ENCODE measurements around the gene LONP2.

The LONP2 gene

DNA sequence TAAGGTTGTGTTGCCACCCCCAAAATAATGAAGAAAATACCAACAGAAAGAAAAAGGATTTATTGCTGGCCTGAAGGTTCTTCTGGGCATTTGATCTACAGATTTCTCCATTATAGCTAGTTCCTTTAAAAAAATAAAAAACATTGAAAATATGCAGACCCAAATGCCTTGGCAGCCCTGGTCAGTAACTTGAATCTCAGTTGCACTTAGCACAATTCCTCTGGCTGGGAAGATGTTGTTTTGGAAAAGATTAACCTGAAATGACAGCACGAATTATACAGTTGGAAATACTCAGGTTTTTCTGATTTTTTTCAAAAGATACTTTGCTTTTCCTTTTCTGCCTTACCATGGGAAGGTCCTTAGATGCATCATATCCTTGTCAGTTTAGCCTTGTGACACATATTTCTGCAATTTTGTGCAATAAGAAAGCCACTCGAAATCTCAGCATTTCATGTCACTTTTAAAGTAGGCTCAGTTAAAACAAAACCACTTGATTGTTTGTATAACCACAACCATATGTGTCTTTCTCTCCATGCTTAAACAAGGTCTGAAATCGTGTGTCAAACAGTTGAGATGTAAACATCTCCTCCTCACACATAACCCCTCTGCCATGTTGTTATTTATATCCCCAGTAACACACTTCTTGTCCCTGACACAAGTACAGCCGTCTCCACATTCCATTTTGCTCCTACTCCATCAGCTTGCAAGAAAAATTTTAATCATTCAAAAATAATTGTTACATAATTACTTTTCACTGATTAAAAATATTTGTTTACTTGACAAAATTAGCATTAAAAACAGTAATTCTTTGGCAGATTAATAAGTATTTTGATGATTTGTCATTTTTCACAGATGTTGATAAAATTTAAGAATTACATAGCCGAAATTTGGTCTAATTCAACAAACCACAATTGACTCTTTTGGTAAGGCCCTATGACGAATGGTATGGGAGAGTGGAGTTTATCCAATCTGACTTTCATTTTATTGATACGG lies 80.0 kb downstream of the LONP2 start:
- H2BK15ac ChIP-seq (ENCODE audit: low read length), result no peak overlapping the region
- no peaks in the 10 kb centered on the region for H3K4me1 ChIP-seq (ENCODE audit: control insufficient read depth in 2 of 2, insufficient read depth in 1 of 2, low read depth in 1 of 2, low read length in 2 of 2)
- H3K79me1 ChIP-seq (ENCODE audit: low read depth, low read length), result no peaks in the 10 kb centered on the region
- H2BK12ac ChIP-seq (ENCODE audit: low read length), result no peak overlapping the region
- H3K27ac ChIP-seq (replicated peaks; ENCODE audit: low read length), result no peak overlapping the region
- H3K23ac ChIP-seq (ENCODE audit: low read depth, low read length, poor library complexity), result no peak overlapping the region
- no peak overlapping the region for H3K14ac ChIP-seq (ENCODE audit: low read length)
- H3K4me3 ChIP-seq (ENCODE audit: low read length in 2 of 2), result no peak overlapping the region
- no peak overlapping the region for H4K91ac ChIP-seq (ENCODE audit: low read depth, low read length, poor library complexity)
- DNase-seq (ENCODE audit: low spot score), result no peak
- no peak overlapping the region for H3K18ac ChIP-seq (ENCODE audit: low read length)
- no peak overlapping the region for H2AFZ ChIP-seq (ENCODE audit: low read length)
- no peak overlapping the region for H3K4me2 ChIP-seq (ENCODE audit: insufficient read depth, low read length, poor library complexity, severe bottlenecking)
- no peak overlapping the region for H2BK5ac ChIP-seq (ENCODE audit: low read length)
- no peak overlapping the region for H3K9ac ChIP-seq (ENCODE audit: low read depth, low read length, poor library complexity)
- H3K36me3 ChIP-seq (replicated peaks in 1 of 2; ENCODE audit: control insufficient read depth in 2 of 2, insufficient read depth in 2 of 2, low read length in 2 of 2), result peaks cover 4 to 16% of the 10 kb centered on the region in 2 donors
- H3K4ac ChIP-seq (ENCODE audit: low read length), result no peak overlapping the region
- no peak overlapping the region for H4K8ac ChIP-seq (ENCODE audit: low read depth, low read length)
- H2BK120ac ChIP-seq (ENCODE audit: low read depth, low read length), result no peak overlapping the region
- no peaks in the 10 kb centered on the region for H3K9me3 ChIP-seq (replicated peaks in 1 of 2; ENCODE audit: control insufficient read depth in 2 of 2, insufficient read depth in 1 of 2, low read depth in 1 of 2, low read length in 2 of 2)
- H3K27me3 ChIP-seq (ENCODE audit: control insufficient read depth in 3 of 3, insufficient read depth in 3 of 3, low read depth in 1 of 3, low read length in 3 of 3), result peaks cover 0 to 2% (median 0%) of the 10 kb centered on the region in 3 experiments
- H2AK5ac ChIP-seq (ENCODE audit: low read depth, low read length), result no peak overlapping the region
- WGBS, 2 donors (ENCODE audit: extremely low coverage in 2 of 2, insufficient read length in 2 of 2, insufficient replicate concordance in 1 of 2), result no CpG with 5 or more reads among the region's 7 CpGs

DNA sequence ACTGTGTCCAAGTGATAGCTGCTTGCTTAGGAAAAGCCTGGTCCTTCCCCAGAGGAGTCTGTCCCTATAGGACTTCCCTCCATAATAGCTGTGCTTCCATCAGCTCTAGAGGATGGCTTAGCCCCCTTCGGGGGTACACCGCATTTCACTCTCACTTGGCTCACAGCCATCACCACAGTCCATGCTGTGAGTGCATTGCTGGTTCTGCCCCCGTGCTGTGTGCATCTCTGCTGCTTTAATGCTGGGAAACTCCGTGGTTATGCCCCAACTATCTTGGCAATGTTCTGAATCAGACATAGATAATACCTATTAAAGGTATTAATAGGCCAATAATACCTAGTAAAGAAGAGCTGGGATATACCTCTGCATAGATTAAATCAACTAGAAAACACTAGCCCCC lies 82.8 kb downstream of the LONP2 start:
- Histone ChIP-seq H3K4me2 (ENCODE audit: insufficient read depth, low read length, poor library complexity, severe bottlenecking) (no peak overlapping the region), H2BK120ac (ENCODE audit: low read depth, low read length) (no peak overlapping the region), H2BK12ac (ENCODE audit: low read length) (no peak overlapping the region), H3K4ac (ENCODE audit: low read length) (no peak overlapping the region), H3K27ac (replicated peaks; ENCODE audit: low read length) (no peak overlapping the region), H3K27me3 (ENCODE audit: control insufficient read depth in 3 of 3, insufficient read depth in 3 of 3, low read depth in 1 of 3, low read length in 3 of 3) (no peaks in the 10 kb centered on the region), H3K18ac (ENCODE audit: low read length) (no peak overlapping the region), H3K9me3 (replicated peaks in 1 of 2; ENCODE audit: control insufficient read depth in 2 of 2, insufficient read depth in 1 of 2, low read depth in 1 of 2, low read length in 2 of 2) (no peaks in the 10 kb centered on the region), H3K36me3 (replicated peaks in 1 of 2; ENCODE audit: control insufficient read depth in 2 of 2, insufficient read depth in 2 of 2, low read length in 2 of 2) (peaks cover 2 to 10% of the 10 kb centered on the region in 2 donors), H2AFZ (ENCODE audit: low read length) (no peak overlapping the region), H3K23ac (ENCODE audit: low read depth, low read length, poor library complexity) (no peak overlapping the region), H2AK5ac (ENCODE audit: low read depth, low read length) (no peak overlapping the region), H3K4me1 (ENCODE audit: control insufficient read depth in 2 of 2, insufficient read depth in 1 of 2, low read depth in 1 of 2, low read length in 2 of 2) (no peaks in the 10 kb centered on the region), H3K79me1 (ENCODE audit: low read depth, low read length) (no peaks in the 10 kb centered on the region), H2BK5ac (ENCODE audit: low read length) (no peak overlapping the region), H4K91ac (ENCODE audit: low read depth, low read length, poor library complexity) (no peak overlapping the region), H2BK15ac (ENCODE audit: low read length) (no peak overlapping the region), H3K14ac (ENCODE audit: low read length) (no peak overlapping the region), H4K8ac (ENCODE audit: low read depth, low read length) (no peak overlapping the region), H3K4me3 (ENCODE audit: low read length in 2 of 2) (no peak overlapping the region), H3K9ac (ENCODE audit: low read depth, low read length, poor library complexity) (no peak overlapping the region)
- WGBS, 2 donors (ENCODE audit: extremely low coverage in 2 of 2, insufficient read length in 2 of 2, insufficient replicate concordance in 1 of 2), result no CpG with 5 or more reads among the region's 4 CpGs
- no peak for DNase-seq (ENCODE audit: low spot score)

DNA sequence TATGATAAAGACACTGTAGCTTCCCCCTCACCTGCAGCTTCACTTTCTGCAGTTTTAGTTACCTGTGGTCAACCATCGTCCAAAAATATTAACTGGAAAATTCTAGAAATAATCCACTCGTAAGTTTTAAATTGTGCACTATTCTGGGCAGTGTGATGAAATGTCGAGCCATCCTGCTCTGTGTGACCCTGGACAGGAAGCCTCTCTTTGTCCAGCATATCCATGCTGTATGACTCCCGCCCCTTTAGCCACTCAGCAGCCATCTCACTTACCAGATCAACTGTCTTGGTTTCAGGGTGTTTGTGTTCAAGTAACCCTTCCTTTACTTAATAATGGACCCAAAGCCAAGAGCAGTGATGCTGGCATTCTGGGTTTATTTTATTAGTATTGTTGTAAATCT lies 85.0 kb downstream of the LONP2 start:
- no peak overlapping the region for H3K4me2 ChIP-seq (ENCODE audit: insufficient read depth, low read length, poor library complexity, severe bottlenecking)
- no peak overlapping the region for H3K4me3 ChIP-seq (ENCODE audit: low read length in 2 of 2)
- H2BK15ac ChIP-seq (ENCODE audit: low read length), result no peak overlapping the region
- H2AFZ ChIP-seq (ENCODE audit: low read length), result no peak overlapping the region
- H3K36me3 ChIP-seq (replicated peaks in 1 of 2; ENCODE audit: control insufficient read depth in 2 of 2, insufficient read depth in 2 of 2, low read length in 2 of 2), result peaks cover 1 to 8% of the 10 kb centered on the region in 2 donors
- no peaks in the 10 kb centered on the region for H3K79me1 ChIP-seq (ENCODE audit: low read depth, low read length)
- H2BK12ac ChIP-seq (ENCODE audit: low read length), result no peak overlapping the region
- WGBS, 2 donors (ENCODE audit: extremely low coverage in 2 of 2, insufficient read length in 2 of 2, insufficient replicate concordance in 1 of 2), result no CpG with 5 or more reads among the region's 4 CpGs
- no peak overlapping the region for H3K27ac ChIP-seq (replicated peaks; ENCODE audit: low read length)
- H4K91ac ChIP-seq (ENCODE audit: low read depth, low read length, poor library complexity), result no peak overlapping the region
- H3K9ac ChIP-seq (ENCODE audit: low read depth, low read length, poor library complexity), result no peak overlapping the region
- H3K9me3 ChIP-seq (replicated peaks in 1 of 2; ENCODE audit: control insufficient read depth in 2 of 2, insufficient read depth in 1 of 2, low read depth in 1 of 2, low read length in 2 of 2), result no peaks in the 10 kb centered on the region
- H3K23ac ChIP-seq (ENCODE audit: low read depth, low read length, poor library complexity), result no peak overlapping the region
- no peak overlapping the region for H3K4ac ChIP-seq (ENCODE audit: low read length)
- no peak overlapping the region for H3K14ac ChIP-seq (ENCODE audit: low read length)
- no peak overlapping the region for H2BK120ac ChIP-seq (ENCODE audit: low read depth, low read length)
- DNase-seq (ENCODE audit: low spot score), result no peak
- no peaks in the 10 kb centered on the region for H3K4me1 ChIP-seq (ENCODE audit: control insufficient read depth in 2 of 2, insufficient read depth in 1 of 2, low read depth in 1 of 2, low read length in 2 of 2)
- H2BK5ac ChIP-seq (ENCODE audit: low read length), result no peak overlapping the region
- no peak overlapping the region for H4K8ac ChIP-seq (ENCODE audit: low read depth, low read length)
- no peak overlapping the region for H3K18ac ChIP-seq (ENCODE audit: low read length)
- H3K27me3 ChIP-seq (ENCODE audit: control insufficient read depth in 3 of 3, insufficient read depth in 3 of 3, low read depth in 1 of 3, low read length in 3 of 3), result no peaks in the 10 kb centered on the region
- no peak overlapping the region for H2AK5ac ChIP-seq (ENCODE audit: low read depth, low read length)

DNA sequence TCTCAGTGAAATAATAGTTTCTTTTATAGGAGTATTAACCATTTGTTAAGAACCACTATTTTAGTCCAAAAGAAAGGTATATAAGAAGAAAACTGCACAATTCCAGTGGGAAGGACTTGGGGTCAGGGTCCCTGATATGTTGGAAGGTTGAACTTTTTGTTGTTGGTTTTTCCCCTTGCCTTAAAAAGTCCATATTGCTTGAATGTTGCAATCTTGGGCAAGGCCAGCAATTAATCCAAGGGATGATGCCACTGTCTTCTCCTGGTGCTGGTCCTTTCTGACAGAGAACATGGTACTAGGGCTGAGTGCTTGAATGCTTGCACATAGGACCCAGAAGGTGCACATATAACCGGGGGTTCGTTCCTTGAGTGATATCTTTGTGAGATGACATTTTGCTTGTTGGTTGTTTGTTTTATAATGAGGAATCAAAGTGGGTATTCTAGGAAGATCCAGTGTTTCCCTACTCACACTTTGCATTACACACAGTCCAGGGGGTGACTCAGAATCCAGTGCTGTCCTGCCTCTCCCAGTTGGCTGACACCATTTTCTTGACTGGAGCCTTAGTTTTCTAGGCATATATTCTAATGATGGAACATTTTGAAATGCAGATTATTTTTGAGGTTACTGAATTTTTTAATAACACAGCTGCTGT lies 86.2 kb downstream of the LONP2 start:
- Histone ChIP-seq H3K4me1 (ENCODE audit: control insufficient read depth in 2 of 2, insufficient read depth in 1 of 2, low read depth in 1 of 2, low read length in 2 of 2) (no peaks in the 10 kb centered on the region), H3K18ac (ENCODE audit: low read length) (no peak overlapping the region), H2BK15ac (ENCODE audit: low read length) (no peak overlapping the region), H3K14ac (ENCODE audit: low read length) (no peak overlapping the region), H2BK120ac (ENCODE audit: low read depth, low read length) (no peak overlapping the region), H2AK5ac (ENCODE audit: low read depth, low read length) (no peak overlapping the region), H3K4me3 (ENCODE audit: low read length in 2 of 2) (no peak overlapping the region), H2BK5ac (ENCODE audit: low read length) (no peak overlapping the region), H3K9me3 (replicated peaks in 1 of 2; ENCODE audit: control insufficient read depth in 2 of 2, insufficient read depth in 1 of 2, low read depth in 1 of 2, low read length in 2 of 2) (no peaks in the 10 kb centered on the region), H3K4me2 (ENCODE audit: insufficient read depth, low read length, poor library complexity, severe bottlenecking) (no peak overlapping the region), H4K91ac (ENCODE audit: low read depth, low read length, poor library complexity) (no peak overlapping the region), H3K4ac (ENCODE audit: low read length) (no peak overlapping the region), H3K79me1 (ENCODE audit: low read depth, low read length) (no peaks in the 10 kb centered on the region), H4K8ac (ENCODE audit: low read depth, low read length) (no peak overlapping the region), H3K27ac (replicated peaks; ENCODE audit: low read length) (no peak overlapping the region), H3K27me3 (ENCODE audit: control insufficient read depth in 3 of 3, insufficient read depth in 3 of 3, low read depth in 1 of 3, low read length in 3 of 3) (no peaks in the 10 kb centered on the region), H2AFZ (ENCODE audit: low read length) (no peak overlapping the region), H3K9ac (ENCODE audit: low read depth, low read length, poor library complexity) (no peak overlapping the region), H2BK12ac (ENCODE audit: low read length) (no peak overlapping the region), H3K23ac (ENCODE audit: low read depth, low read length, poor library complexity) (no peak overlapping the region), H3K36me3 (replicated peaks in 1 of 2; ENCODE audit: control insufficient read depth in 2 of 2, insufficient read depth in 2 of 2, low read length in 2 of 2) (peaks cover 4 to 17% of the 10 kb centered on the region in 2 donors)
- WGBS, 2 donors (ENCODE audit: extremely low coverage in 2 of 2, insufficient read length in 2 of 2, insufficient replicate concordance in 1 of 2), result no CpG with 5 or more reads among the region's 2 CpGs
- DNase-seq (ENCODE audit: low spot score), result no peak
